Measurements from ENCODE around the gene FADS2.

FADS2 gene

GRCh38 chr11:61846362-61847020 lies 18.4 kb downstream of the FADS2 start:
- DNase-seq = no peak

GRCh38 chr11:61847914-61848581 lies 19.9 kb downstream of the FADS2 start:
- DNase-seq = no peak

GRCh38 chr11:61848631-61849030 lies 20.5 kb downstream of the FADS2 start:
- no peak for DNase-seq

- DNase-seq = peak in 7 of 51 donors; percentile 9 to 53 (median 26)
These were observed 22.6 kb downstream of the FADS2 start for GRCh38 chr11:61850687-61851086.

GRCh38 chr11:61851113-61851899 lies 23.2 kb downstream of the FADS2 start:
- peak in 17 of 51 donors; percentile 10 to 62 (median 35) for DNase-seq

- DNase-seq = no peak
These were observed 23.8 kb downstream of the FADS2 start for GRCh38 chr11:61851900-61852295.

- peak in 38 of 51 donors; percentile 27 to 89 (median 60) for DNase-seq
These were observed 25.6 kb downstream of the FADS2 start for GRCh38 chr11:61853698-61854169.

- no peak for DNase-seq
These were observed 26.3 kb downstream of the FADS2 start for GRCh38 chr11:61854206-61854895.

GRCh38 chr11:61854966-61855714 lies 27.0 kb downstream of the FADS2 start:
- DNase-seq = peak in 18 of 51 donors; percentile 22 to 65 (median 44)

- peak in 1 of 51 donors; percentile 26 for DNase-seq
These were observed 28.0 kb downstream of the FADS2 start for GRCh38 chr11:61855939-61856680.

- peak in 2 of 51 donors; percentile 15 to 18 for DNase-seq
These were observed 32.2 kb downstream of the FADS2 start for GRCh38 chr11:61860054-61860903.

- no peak for DNase-seq
These were observed 33.5 kb downstream of the FADS2 start for GRCh38 chr11:61861634-61862033.

- DNase-seq = no peak
These were observed 34.8 kb downstream of the FADS2 start for GRCh38 chr11:61862714-61863547.

- no peak for DNase-seq
These were observed 35.5 kb downstream of the FADS2 start for GRCh38 chr11:61863548-61864081.

GRCh38 chr11:61864814-61865775 lies 37.0 kb downstream of the FADS2 start:
- no peak for DNase-seq

- DNase-seq = no peak
These were observed 38.3 kb downstream of the FADS2 start for GRCh38 chr11:61866231-61866957.

Measured in hypothalamus (tissue), 51 donors.